Measurements from ENCODE around the gene TBC1D19. TPM values are rescaled to one million over a fixed set of nuclear protein-coding genes. Genes with fewer than 3 reads are reported as not detected.

TBC1D19 gene
- total RNA-seq, 6 experiments from 2014 or later = 8.5 to 14.4 (median 12.1) TPM

DNA sequence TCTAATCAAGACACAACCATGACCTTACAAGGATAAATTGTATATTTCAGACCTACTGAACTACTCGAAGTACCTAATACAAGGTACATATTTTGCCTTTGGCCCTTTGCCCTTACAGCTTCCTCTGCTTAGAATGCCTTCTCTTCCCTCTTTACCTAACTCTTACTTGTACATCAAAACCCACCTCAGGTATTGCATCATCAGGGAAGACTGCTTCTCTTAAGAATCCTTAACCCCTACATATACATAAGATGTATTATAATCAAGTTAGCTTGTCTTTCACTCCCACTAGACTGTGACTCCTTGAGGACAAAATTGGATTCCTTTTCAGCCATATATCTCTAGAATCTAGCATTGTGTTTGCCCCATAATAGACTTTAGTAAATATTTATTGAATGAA lies 175.0 kb downstream of the TBC1D19 start:
- H3K4me1 Mint-ChIP-seq (ENCODE audit: low read depth) = no peaks in the 10 kb centered on the region; the same call in none of the 2 replicates
- no peak overlapping the region for H3K27ac Mint-ChIP-seq
- 0 out of 2 replicates have a peak, but pooled peaks cover 6% of the 10 kb centered on the region for H3K36me3 Mint-ChIP-seq (ENCODE audit: low read depth)
- no peak overlapping the region for H3K4me3 Mint-ChIP-seq
- no peak for DNase-seq
- no peaks in the 10 kb centered on the region for H3K9me3 Mint-ChIP-seq
- TF ChIP-seq, protein P1, sequence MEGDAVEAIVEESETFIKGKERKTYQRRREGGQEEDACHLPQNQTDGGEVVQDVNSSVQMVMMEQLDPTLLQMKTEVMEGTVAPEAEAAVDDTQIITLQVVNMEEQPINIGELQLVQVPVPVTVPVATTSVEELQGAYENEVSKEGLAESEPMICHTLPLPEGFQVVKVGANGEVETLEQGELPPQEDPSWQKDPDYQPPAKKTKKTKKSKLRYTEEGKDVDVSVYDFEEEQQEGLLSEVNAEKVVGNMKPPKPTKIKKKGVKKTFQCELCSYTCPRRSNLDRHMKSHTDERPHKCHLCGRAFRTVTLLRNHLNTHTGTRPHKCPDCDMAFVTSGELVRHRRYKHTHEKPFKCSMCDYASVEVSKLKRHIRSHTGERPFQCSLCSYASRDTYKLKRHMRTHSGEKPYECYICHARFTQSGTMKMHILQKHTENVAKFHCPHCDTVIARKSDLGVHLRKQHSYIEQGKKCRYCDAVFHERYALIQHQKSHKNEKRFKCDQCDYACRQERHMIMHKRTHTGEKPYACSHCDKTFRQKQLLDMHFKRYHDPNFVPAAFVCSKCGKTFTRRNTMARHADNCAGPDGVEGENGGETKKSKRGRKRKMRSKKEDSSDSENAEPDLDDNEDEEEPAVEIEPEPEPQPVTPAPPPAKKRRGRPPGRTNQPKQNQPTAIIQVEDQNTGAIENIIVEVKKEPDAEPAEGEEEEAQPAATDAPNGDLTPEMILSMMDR (IDR thresholded peaks at IDR 0.05) = no peak
- no peaks in the 10 kb centered on the region for H3K27me3 Mint-ChIP-seq (ENCODE audit: insufficient read depth)

- H3K36me3 Mint-ChIP-seq (ENCODE audit: low read depth) = peaks cover 18% of the 10 kb centered on the region
- H3K9me3 Mint-ChIP-seq = no peaks in the 10 kb centered on the region
- no peak overlapping the region for H3K27ac Mint-ChIP-seq
- no peak overlapping the region for H3K4me3 Mint-ChIP-seq
- TF ChIP-seq, protein P1 (IDR thresholded peaks at IDR 0.05) = no peak
- DNase-seq = no peak
- H3K4me1 Mint-ChIP-seq (ENCODE audit: low read depth) = peaks cover 18% of the 10 kb centered on the region
- no peaks in the 10 kb centered on the region; the same call in 1 of the 2 replicates for H3K27me3 Mint-ChIP-seq (ENCODE audit: insufficient read depth)
These were observed 178.8 kb downstream of the TBC1D19 start for GRCh38 chr4:26762650-26763049.

DNA sequence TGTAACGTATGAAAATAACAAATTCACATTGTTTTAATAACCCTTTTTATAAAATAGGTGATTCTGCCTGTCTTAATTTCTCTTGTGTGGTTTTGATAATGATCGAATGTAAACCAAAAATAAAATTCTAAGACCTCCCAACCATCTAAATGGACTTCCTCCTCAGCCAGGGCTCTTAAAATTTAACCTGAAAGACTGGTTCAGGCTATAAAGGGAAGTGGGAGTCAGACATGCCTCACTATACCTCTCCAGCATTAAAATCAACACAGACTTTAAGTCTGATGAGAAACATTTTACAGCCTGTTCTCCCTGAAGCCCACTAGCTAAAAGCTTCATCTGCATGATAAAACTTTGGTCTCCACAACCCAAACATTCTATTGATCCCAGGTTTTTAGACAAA lies 179.2 kb downstream of the TBC1D19 start:
- Mint-ChIP-seq H3K4me3 (no peak overlapping the region), H3K9me3 (no peaks in the 10 kb centered on the region), H3K27me3 (ENCODE audit: insufficient read depth) (no peaks in the 10 kb centered on the region; the same call in 1 of the 2 replicates), H3K27ac (no peak overlapping the region), H3K4me1 (ENCODE audit: low read depth) (peaks cover 18% of the 10 kb centered on the region), H3K36me3 (ENCODE audit: low read depth) (peaks cover 18% of the 10 kb centered on the region)
- TF ChIP-seq, protein P1 (IDR thresholded peaks at IDR 0.05) = no peak
- no peak for DNase-seq

- Mint-ChIP-seq H3K36me3 (ENCODE audit: low read depth) (peaks cover 18% of the 10 kb centered on the region), H3K4me3 (no peak overlapping the region), H3K27me3 (ENCODE audit: insufficient read depth) (no peaks in the 10 kb centered on the region; the same call in 1 of the 2 replicates), H3K27ac (no peak overlapping the region), H3K9me3 (no peaks in the 10 kb centered on the region), H3K4me1 (ENCODE audit: low read depth) (peaks cover 18% of the 10 kb centered on the region)
- no peak for DNase-seq
- TF ChIP-seq, protein P1 (IDR thresholded peaks at IDR 0.05) = no peak
These were observed 179.8 kb downstream of the TBC1D19 start for GRCh38 chr4:26763648-26764047.

GRCh38 chr4:26764231-26764630 lies 180.3 kb downstream of the TBC1D19 start:
- TF ChIP-seq, protein P1 (IDR thresholded peaks at IDR 0.05) = no peak
- DNase-seq = no peak
- H3K9me3 Mint-ChIP-seq = no peaks in the 10 kb centered on the region
- H3K4me1 Mint-ChIP-seq (ENCODE audit: low read depth) = peaks cover 18% of the 10 kb centered on the region
- H3K4me3 Mint-ChIP-seq = no peak overlapping the region
- no peaks in the 10 kb centered on the region; the same call in 1 of the 2 replicates for H3K27me3 Mint-ChIP-seq (ENCODE audit: insufficient read depth)
- H3K27ac Mint-ChIP-seq = no peak overlapping the region
- peaks cover 18% of the 10 kb centered on the region for H3K36me3 Mint-ChIP-seq (ENCODE audit: low read depth)

DNA sequence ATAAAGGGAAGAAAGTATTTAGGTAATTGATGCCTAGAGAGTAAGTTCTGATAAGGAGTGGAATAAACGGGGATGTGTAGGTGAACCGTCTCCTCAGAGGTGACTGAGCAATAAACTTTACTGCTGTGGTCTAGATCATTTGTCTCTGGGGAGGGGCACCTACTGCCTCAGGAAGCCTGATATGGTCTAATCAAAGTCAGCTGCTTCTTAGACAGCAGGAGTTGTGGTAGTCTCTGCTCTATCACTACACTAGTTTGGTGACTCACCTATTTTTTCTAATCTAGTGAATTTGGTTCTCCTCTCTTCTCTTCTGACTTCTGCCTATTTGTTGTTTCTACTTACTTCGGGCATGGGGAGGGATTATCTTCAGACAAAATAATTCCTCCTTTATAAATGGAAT lies 181.6 kb downstream of the TBC1D19 start:
- no peaks in the 10 kb centered on the region for H3K9me3 Mint-ChIP-seq
- no peak overlapping the region for H3K27ac Mint-ChIP-seq
- peaks cover 22% of the 10 kb centered on the region for H3K36me3 Mint-ChIP-seq (ENCODE audit: low read depth)
- no peaks in the 10 kb centered on the region; the same call in 1 of the 2 replicates for H3K27me3 Mint-ChIP-seq (ENCODE audit: insufficient read depth)
- TF ChIP-seq, protein P1 (IDR thresholded peaks at IDR 0.05) = no peak
- DNase-seq = no peak
- H3K4me1 Mint-ChIP-seq (ENCODE audit: low read depth) = peaks cover 18% of the 10 kb centered on the region
- no peak overlapping the region for H3K4me3 Mint-ChIP-seq
